GM19238 (cell line): ENCODE measurements around the gene CTBP1.
A peak's percentile ranks its signal among the peaks of the same experiment; 100 is the strongest.

Experiments
- DNase-seq: peaks from one replicate; pipeline ENCODE4 v3.0.0; 2011; ENCODE audit warnings: low spot score; ENCODE audit not compliant: insufficient read length

The CTBP1 gene

GRCh38 chr4:1250921-1251772, 2.2 kb upstream of the CTBP1 start:
- no peak for DNase-seq

GRCh38 chr4:1250527-1250812, 1.5 kb upstream of the CTBP1 start:
- no peak for DNase-seq

GRCh38 chr4:1249731-1250526, 999 bp upstream of the CTBP1 start:
- DNase-seq, result peak; percentile 19

- peak; percentile 93 for DNase-seq
These were observed 309 bp upstream of the CTBP1 start for GRCh38 chr4:1249148-1249730.

GRCh38 chr4:1247864-1248244, 1.1 kb downstream of the CTBP1 start:
- no peak for DNase-seq

GRCh38 chr4:1246901-1247863, 1.7 kb downstream of the CTBP1 start:
- peak; percentile 61 for DNase-seq

- peak; percentile 55 for DNase-seq
These were observed 2.6 kb downstream of the CTBP1 start for GRCh38 chr4:1246111-1246881.

GRCh38 chr4:1245481-1246051, 3.4 kb downstream of the CTBP1 start:
- DNase-seq, result no peak

- DNase-seq, result no peak
These were observed 3.9 kb downstream of the CTBP1 start for GRCh38 chr4:1244978-1245471.

- DNase-seq, result no peak
These were observed 4.6 kb downstream of the CTBP1 start for GRCh38 chr4:1244081-1244977.

- peak; percentile 5 for DNase-seq
These were observed 5.4 kb downstream of the CTBP1 start for GRCh38 chr4:1243451-1244080.

GRCh38 chr4:1242506-1243450, 6.2 kb downstream of the CTBP1 start:
- no peak for DNase-seq

GRCh38 chr4:1241936-1242505, 6.9 kb downstream of the CTBP1 start:
- peak; percentile 2 for DNase-seq

- DNase-seq, result peak; percentile 3
These were observed 7.4 kb downstream of the CTBP1 start for GRCh38 chr4:1241466-1241935.

- DNase-seq, result peak; percentile 4
These were observed 8.0 kb downstream of the CTBP1 start for GRCh38 chr4:1240721-1241465.

- DNase-seq, result peak; percentile 3
These were observed 9.0 kb downstream of the CTBP1 start for GRCh38 chr4:1239950-1240307.
